GM12875 (cell line): ENCODE measurements around the gene IKZF2.

Experiments used
- H3K4me3 ChIP-seq: one replicate; pipeline ENCODE4 v1.5.1; 2011; ENCODE audit warnings: low read depth, low read length, control low read depth
- CTCF ChIP-seq: IDR thresholded peaks from 2 replicates; pipeline ENCODE4 v1.5.1; 2011; ENCODE audit warnings: low read depth, mild to moderate bottlenecking, control low read depth, inconsistent platforms, low read length, moderate library complexity, borderline replicate concordance; ENCODE audit not compliant: insufficient read depth

Gene IKZF2

GRCh38 chr2:212977152-212977551 lies 174.3 kb downstream of the IKZF2 start:
- TF ChIP-seq CTCF, result no peak

GRCh38 chr2:212975333-212975732 lies 176.1 kb downstream of the IKZF2 start:
- no peak for TF ChIP-seq CTCF
- H3K4me3 ChIP-seq, result no peak overlapping the region

More at GRCh38 chr2:212977152-212977551, 174.3 kb downstream of the IKZF2 start:
- H3K4me3 ChIP-seq, result no peak overlapping the region

GRCh38 chr2:212974692-212975091 lies 176.7 kb downstream of the IKZF2 start:
- no peak for TF ChIP-seq CTCF
- H3K4me3 ChIP-seq, result no peak overlapping the region

GRCh38 chr2:212973347-212973746 lies 178.1 kb downstream of the IKZF2 start:
- no peak for TF ChIP-seq CTCF
- H3K4me3 ChIP-seq, result no peak overlapping the region

GRCh38 chr2:212970132-212970531 lies 181.3 kb downstream of the IKZF2 start:
- no peak overlapping the region for H3K4me3 ChIP-seq
- no peak for TF ChIP-seq CTCF

- H3K4me3 ChIP-seq, result no peak overlapping the region
- no peak for TF ChIP-seq CTCF
Observed at GRCh38 chr2:212968284-212969081, 182.9 kb downstream of the IKZF2 start.

- TF ChIP-seq CTCF, result no peak
- H3K4me3 ChIP-seq, result no peak overlapping the region
Observed at GRCh38 chr2:212966884-212967283, 184.5 kb downstream of the IKZF2 start.
